ENCODE results near the gene TFF3.

TFF3 gene

GRCh38 chr21:42279341-42279871 lies 35.8 kb downstream of the TFF3 start:
- intact Hi-C loops (cut with DNase I; ENCODE audit: low total_unique reads): no loop called here
- Histone ChIP-seq H3K4me3 (no peak overlapping the region), H3K27me3 (peaks cover 0 to 6% of the 10 kb centered on the region in 2 donors), H3K4me1 (no peaks in the 10 kb centered on the region), H3K9me3 (no peaks in the 10 kb centered on the region), H3K27ac (no peak overlapping the region), H3K36me3 (peaks cover 0 to 34% (median 3%) of the 10 kb centered on the region in 3 donors)
- TF ChIP-seq CTCF (IDR thresholded peaks at IDR 0.05): no peak
- no peak for DNase-seq

GRCh38 chr21:42278451-42279149 lies 36.6 kb downstream of the TFF3 start:
- Histone ChIP-seq H3K27me3 (peaks cover 0 to 3% of the 10 kb centered on the region in 2 donors), H3K9me3 (no peaks in the 10 kb centered on the region), H3K4me3 (no peak overlapping the region), H3K36me3 (peaks cover 0 to 34% (median 3%) of the 10 kb centered on the region in 3 donors), H3K4me1 (no peaks in the 10 kb centered on the region), H3K27ac (no peak overlapping the region)
- no peak for TF ChIP-seq CTCF (IDR thresholded peaks at IDR 0.05)
- no peak for DNase-seq
- intact Hi-C loops (cut with DNase I; ENCODE audit: low total_unique reads): no loop called here

GRCh38 chr21:42277593-42277992 lies 37.6 kb downstream of the TFF3 start:
- H3K4me3 ChIP-seq: no peak overlapping the region
- no peaks in the 10 kb centered on the region for H3K4me1 ChIP-seq
- DNase-seq: no peak
- H3K36me3 ChIP-seq: peaks cover 0 to 36% (median 4%) of the 10 kb centered on the region in 3 donors
- peaks cover 0 to 3% of the 10 kb centered on the region in 2 donors for H3K27me3 ChIP-seq
- no peak overlapping the region for H3K27ac ChIP-seq
- H3K9me3 ChIP-seq: no peaks in the 10 kb centered on the region
- intact Hi-C loops (cut with DNase I; ENCODE audit: low total_unique reads): no loop called here
- TF ChIP-seq CTCF (IDR thresholded peaks at IDR 0.05): no peak

- peaks cover 0 to 3% of the 10 kb centered on the region in 2 donors for H3K27me3 ChIP-seq
- no peak overlapping the region for H3K27ac ChIP-seq
- no peak for TF ChIP-seq CTCF (IDR thresholded peaks at IDR 0.05)
- no peak overlapping the region for H3K4me3 ChIP-seq
- no peak for DNase-seq
- H3K36me3 ChIP-seq: peaks cover 0 to 33% (median 4%) of the 10 kb centered on the region in 3 donors
- intact Hi-C loops (cut with DNase I; ENCODE audit: low total_unique reads): no loop called here
- H3K4me1 ChIP-seq: no peaks in the 10 kb centered on the region
- no peaks in the 10 kb centered on the region for H3K9me3 ChIP-seq
Observed at GRCh38 chr21:42276526-42277154, 38.6 kb downstream of the TFF3 start.

GRCh38 chr21:42276076-42276475 lies 39.1 kb downstream of the TFF3 start:
- Histone ChIP-seq H3K36me3 (peaks cover 0 to 30% (median 4%) of the 10 kb centered on the region in 3 donors), H3K27me3 (peaks cover 0 to 3% of the 10 kb centered on the region in 2 donors), H3K4me3 (no peak overlapping the region), H3K9me3 (no peaks in the 10 kb centered on the region), H3K4me1 (no peaks in the 10 kb centered on the region), H3K27ac (no peak overlapping the region)
- DNase-seq: no peak
- no peak for TF ChIP-seq CTCF (IDR thresholded peaks at IDR 0.05)
- intact Hi-C loops (cut with DNase I; ENCODE audit: low total_unique reads): no loop called here
